HepG2 (cell line): ENCODE data around the gene FER1L5.

ENCODE experiments used
- ELF4 ChIP-seq: sonication (generic); formaldehyde crosslinking; IDR thresholded peaks from 2 replicates; pipeline ENCODE4 v1.5.0; 2020; ENCODE audit warnings: missing genetic modification reagents, mild to moderate bottlenecking, moderate library complexity, borderline replicate concordance
- REST ChIP-seq, 2 experiments: IDR thresholded peaks; 2 replicates each; pipeline ENCODE4 v1.6.1; 2011 to 2012; ENCODE audit warnings: low read length in 2 of 2, borderline replicate concordance in 1 of 2, low read depth in 1 of 2, mild to moderate bottlenecking in 1 of 2, moderate library complexity in 1 of 2

- TF ChIP-seq ELF4 (CRISPR knock-in tag) (no peak), REST (IDR thresholded peaks at IDR 0.05; ENCODE audit: borderline replicate concordance in 1 of 2, low read depth in 1 of 2, low read length in 2 of 2) (no peak)
Observed at GRCh38 chr2:96617012-96617411, 25.6 kb upstream of the FER1L5 start.
